Type B pancreatic cell (in vitro differentiated cells): Measurements from ENCODE around the gene CHIA. TPM values are rescaled to one million over a fixed set of nuclear protein-coding genes. Genes with fewer than 3 reads are reported as not detected.

Experiments
- DNase-seq: peaks from one replicate; pipeline ENCODE4 v3.0.0; 2021; ENCODE audit warnings: mixed read lengths; ENCODE audit not compliant: unreplicated experiment; ENCODE audit errors: extremely low spot score
- H3K27ac Mint-ChIP-seq: 2 replicates; pipeline ENCODE4 v1.8.0; 2021; ENCODE audit warnings: mild to moderate bottlenecking, mixed read lengths
- H3K27me3 Mint-ChIP-seq: 2 replicates; pipeline ENCODE4 v1.8.0; 2021; ENCODE audit warnings: mixed read lengths
- H3K36me3 Mint-ChIP-seq: 2 replicates; pipeline ENCODE4 v1.8.0; 2021; ENCODE audit warnings: mixed read lengths
- H3K4me1 Mint-ChIP-seq: one replicate; pipeline ENCODE4 v1.8.0; 2021; ENCODE audit warnings: mixed read lengths; ENCODE audit not compliant: unreplicated experiment
- H3K4me3 Mint-ChIP-seq: 2 replicates; pipeline ENCODE4 v1.8.0; 2021; ENCODE audit warnings: mild to moderate bottlenecking, mixed read lengths
- H3K9me3 Mint-ChIP-seq: 2 replicates; pipeline ENCODE4 v1.8.0; 2021; ENCODE audit warnings: mixed read lengths
- CTCF ChIP-seq: fragments of 200-600 bp; sonication (generic); conservative IDR thresholded peaks from 2 replicates; pipeline ENCODE4 v1.5.0; 2021; ENCODE audit warnings: antibody characterized with exemption, mild to moderate bottlenecking
- total RNA-seq: library from RNA; stranded (reverse); gene quantifications from 2 replicates; pipeline ENCODE4 v1.2.1, GENCODE V29; 2021; ENCODE audit warnings: low replicate concordance

Gene CHIA
- total RNA-seq, 1 donor from 2014 or later, result 1.9 TPM

- H3K4me3 Mint-ChIP-seq, result no peak overlapping the region
- no peaks in the 10 kb centered on the region for H3K9me3 Mint-ChIP-seq
- no peaks in the 10 kb centered on the region for H3K4me1 Mint-ChIP-seq
- H3K36me3 Mint-ChIP-seq, result no peaks in the 10 kb centered on the region
- TF ChIP-seq CTCF, result no peak
- DNase-seq, result no peak
- H3K27me3 Mint-ChIP-seq, result no peaks in the 10 kb centered on the region
- no peak overlapping the region for H3K27ac Mint-ChIP-seq
Measured at GRCh38 chr1:111251570-111251969, 39.1 kb upstream of the CHIA start.

- H3K27me3 Mint-ChIP-seq, result peaks cover under 1% of the 10 kb centered on the region
- DNase-seq, result no peak
- H3K4me3 Mint-ChIP-seq, result no peak overlapping the region
- H3K36me3 Mint-ChIP-seq, result no peaks in the 10 kb centered on the region
- H3K9me3 Mint-ChIP-seq, result no peaks in the 10 kb centered on the region
- H3K4me1 Mint-ChIP-seq, result no peaks in the 10 kb centered on the region
- no peak for TF ChIP-seq CTCF
- H3K27ac Mint-ChIP-seq, result no peak overlapping the region
Measured at GRCh38 chr1:111252786-111253185, 37.9 kb upstream of the CHIA start.

GRCh38 chr1:111253876-111254275 is 36.8 kb upstream of the CHIA start:
- Mint-ChIP-seq H3K27me3 (peaks cover 3% of the 10 kb centered on the region), H3K4me3 (no peak overlapping the region), H3K4me1 (no peaks in the 10 kb centered on the region), H3K9me3 (no peaks in the 10 kb centered on the region), H3K36me3 (no peaks in the 10 kb centered on the region), H3K27ac (no peak overlapping the region)
- no peak for TF ChIP-seq CTCF
- no peak for DNase-seq

- no peaks in the 10 kb centered on the region for H3K9me3 Mint-ChIP-seq
- no peak overlapping the region for H3K4me3 Mint-ChIP-seq
- DNase-seq, result no peak
- no peaks in the 10 kb centered on the region for H3K4me1 Mint-ChIP-seq
- H3K36me3 Mint-ChIP-seq, result no peaks in the 10 kb centered on the region
- no peak for TF ChIP-seq CTCF
- no peak overlapping the region for H3K27ac Mint-ChIP-seq
- H3K27me3 Mint-ChIP-seq, result peaks cover 3% of the 10 kb centered on the region
Measured at GRCh38 chr1:111256988-111257658, 33.5 kb upstream of the CHIA start.

- Mint-ChIP-seq H3K27ac (no peak overlapping the region), H3K36me3 (no peaks in the 10 kb centered on the region), H3K27me3 (peaks cover 3% of the 10 kb centered on the region), H3K9me3 (no peaks in the 10 kb centered on the region), H3K4me1 (no peaks in the 10 kb centered on the region), H3K4me3 (no peak overlapping the region)
- DNase-seq, result no peak
- no peak for TF ChIP-seq CTCF
Measured at GRCh38 chr1:111267801-111268508, 22.7 kb upstream of the CHIA start.
